GM04503 (cell line): Measurements from ENCODE around the gene LSM5.
"Not testable (repeated sequence)": the region's sequence is repeated elsewhere in the genome, so short reads cannot be mapped to it uniquely, and the experiment has no call there.

Experiments used
- DNase-seq: peaks from one replicate; pipeline ENCODE4 v3.0.0-alpha.2; 2012; ENCODE audit warnings: low read depth

LSM5 gene

GRCh38 chr7:32506266-32507054 lies 16.3 kb upstream of the LSM5 start:
- peak; percentile 82 for DNase-seq

DNA sequence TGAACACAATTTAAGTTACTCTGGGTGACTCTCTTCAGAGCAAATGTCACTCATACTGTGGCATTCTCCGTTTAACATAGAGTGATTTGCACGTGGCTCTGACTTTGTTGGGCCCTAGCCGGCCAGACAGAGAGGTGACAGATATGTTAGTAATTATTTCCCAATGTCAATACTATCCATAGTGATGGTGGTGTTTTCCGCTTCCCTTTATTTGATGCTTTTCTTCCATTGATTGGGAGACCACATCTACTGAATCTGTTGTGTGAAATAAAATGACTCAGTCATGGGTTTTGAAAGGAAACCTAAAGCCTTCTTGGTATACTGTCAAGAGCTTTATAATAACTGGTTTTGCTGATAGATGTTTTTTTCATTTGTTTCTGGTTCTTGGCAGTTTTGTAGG lies 12.5 kb upstream of the LSM5 start:
- DNase-seq, result no peak

DNA sequence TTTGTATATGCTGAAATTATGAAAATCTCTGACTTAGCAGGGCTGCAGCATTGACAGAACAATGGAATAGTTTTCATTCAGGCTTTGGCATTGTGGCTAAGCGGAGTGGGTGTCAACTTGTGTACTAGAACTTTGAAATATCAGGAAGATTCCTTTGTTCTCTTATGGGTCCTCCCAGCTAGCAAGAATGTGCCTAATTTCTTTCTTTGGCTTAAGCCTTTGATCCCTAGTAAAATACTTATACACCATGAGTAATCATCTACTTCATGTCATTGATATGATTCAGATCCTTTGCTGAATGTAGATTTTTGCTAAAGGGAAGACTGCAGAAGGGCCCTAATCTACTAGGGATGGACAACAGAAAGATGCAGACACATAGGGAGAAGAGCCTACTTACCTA lies 11.3 kb upstream of the LSM5 start:
- DNase-seq, result no peak

- no peak for DNase-seq
These were observed 10.8 kb upstream of the LSM5 start for GRCh38 chr7:32500922-32501341.

GRCh38 chr7:32500216-32500615 lies 10.0 kb upstream of the LSM5 start:
- DNase-seq, result not testable (repeated sequence)

DNA sequence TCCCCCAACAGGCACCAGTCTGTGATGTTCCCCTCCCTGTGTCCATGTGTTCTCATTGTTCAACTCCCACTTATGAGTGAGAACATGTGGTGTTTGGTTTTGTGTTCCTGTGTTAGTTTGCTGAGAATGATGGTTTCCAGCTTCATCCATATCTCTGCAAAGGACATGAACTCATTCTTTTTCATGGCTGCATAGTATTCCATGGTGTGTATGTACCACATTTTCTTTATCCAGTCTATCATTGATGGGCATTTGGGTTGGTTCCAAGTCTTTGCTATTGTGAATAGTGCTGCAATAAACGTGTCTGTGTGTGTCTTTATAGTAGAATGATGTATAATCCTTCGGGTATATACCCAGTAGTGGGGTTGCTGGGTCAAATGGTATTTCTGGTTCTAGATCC lies 9.6 kb upstream of the LSM5 start:
- not testable (repeated sequence) for DNase-seq

DNA sequence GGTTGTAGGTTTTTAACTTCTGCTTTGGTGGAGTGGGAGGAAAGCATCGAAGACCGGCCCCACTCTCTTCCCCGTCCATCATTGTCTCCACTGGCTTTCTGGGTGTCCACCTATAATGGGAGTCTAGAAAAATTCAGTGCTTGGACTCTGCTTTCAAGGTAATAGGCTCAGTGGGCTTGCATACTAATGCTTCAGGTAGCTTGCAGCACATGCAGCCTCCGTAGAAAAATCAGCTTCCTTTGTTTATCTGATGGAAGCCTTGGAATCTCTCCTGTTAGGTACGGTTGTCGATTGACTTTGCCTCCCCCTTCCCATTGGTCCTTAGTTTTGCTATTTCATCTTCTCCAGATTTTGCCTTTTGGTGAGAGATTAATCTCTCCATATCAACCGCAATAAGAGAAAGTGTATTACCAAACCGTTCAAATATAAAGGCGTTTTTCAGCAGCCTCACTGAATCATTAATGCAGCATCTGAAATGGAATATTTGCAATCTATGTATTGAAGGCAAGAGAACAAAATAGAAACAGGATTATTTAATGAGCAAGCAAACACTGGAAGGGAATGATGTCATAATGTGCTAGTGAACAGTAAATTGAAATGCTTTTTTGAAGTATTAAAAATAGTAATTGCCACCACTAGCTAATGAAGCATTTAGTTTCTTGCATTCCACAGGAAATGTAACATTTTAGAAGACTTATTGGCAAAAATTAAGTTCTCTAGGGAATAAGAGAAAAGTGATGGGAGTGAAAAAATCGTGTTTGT lies 6.1 kb upstream of the LSM5 start:
- DNase-seq, result no peak

GRCh38 chr7:32495298-32496051 lies 5.3 kb upstream of the LSM5 start, which contains the start of gene AVL9:
Gene AVL9, plus strand, starts transcription at chr7:32495489. Its CDS starts 221 bp downstream, at chr7:32495710.
- no peak for DNase-seq

DNA sequence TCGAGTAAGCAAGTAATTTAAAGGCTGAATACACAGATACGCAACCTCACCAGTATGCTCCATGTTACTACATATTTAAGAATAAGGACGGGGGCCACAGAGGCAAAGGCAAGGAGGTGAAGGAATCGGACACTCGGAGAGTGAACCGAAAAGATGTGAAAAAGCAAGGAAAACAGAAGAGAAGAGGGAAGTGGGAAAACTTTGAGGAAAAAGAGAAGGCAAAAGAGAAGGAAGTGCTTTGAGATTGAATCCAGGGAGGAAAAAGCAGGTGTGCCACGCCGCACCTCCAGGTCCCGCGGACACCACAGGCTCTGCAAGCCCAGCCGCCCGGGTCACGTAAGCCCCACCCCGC lies 4.7 kb upstream of the LSM5 start:
- no peak for DNase-seq

- DNase-seq, result no peak
These were observed 423 bp downstream of the LSM5 start for GRCh38 chr7:32489788-32490126.

DNA sequence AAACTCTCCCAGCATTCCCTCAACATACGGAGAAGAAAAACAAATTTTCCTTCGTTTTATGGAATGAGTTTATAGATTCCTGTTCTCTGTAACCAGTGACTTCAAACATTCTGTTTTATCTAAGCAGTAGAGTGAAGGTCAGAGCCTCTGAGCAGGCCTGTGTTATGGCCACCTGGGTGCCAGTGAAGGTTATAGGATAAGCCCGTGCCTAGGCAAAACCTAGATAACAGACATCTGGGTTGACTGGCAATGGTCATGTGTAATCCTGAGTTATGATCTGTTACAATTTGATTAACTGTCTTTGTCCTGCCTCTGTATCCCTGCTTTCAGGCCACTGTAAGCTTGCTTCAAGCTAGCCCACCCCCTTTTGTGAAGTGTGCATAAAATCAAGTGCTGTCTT lies 8.3 kb downstream of the LSM5 start:
- DNase-seq, result no peak

- DNase-seq, result no peak
These were observed 9.0 kb downstream of the LSM5 start for GRCh38 chr7:32481176-32481575.

- DNase-seq, result no peak
These were observed 10.5 kb downstream of the LSM5 start for GRCh38 chr7:32479574-32480200.

- DNase-seq, result no peak
These were observed 12.6 kb downstream of the LSM5 start for GRCh38 chr7:32477649-32477980.

GRCh38 chr7:32476816-32477648 lies 13.1 kb downstream of the LSM5 start:
- no peak for DNase-seq

GRCh38 chr7:32474008-32474407 lies 16.2 kb downstream of the LSM5 start:
- DNase-seq, result no peak

GRCh38 chr7:32472015-32472414 lies 18.2 kb downstream of the LSM5 start:
- DNase-seq, result no peak

GRCh38 chr7:32470871-32471270 lies 19.3 kb downstream of the LSM5 start:
- no peak for DNase-seq

DNA sequence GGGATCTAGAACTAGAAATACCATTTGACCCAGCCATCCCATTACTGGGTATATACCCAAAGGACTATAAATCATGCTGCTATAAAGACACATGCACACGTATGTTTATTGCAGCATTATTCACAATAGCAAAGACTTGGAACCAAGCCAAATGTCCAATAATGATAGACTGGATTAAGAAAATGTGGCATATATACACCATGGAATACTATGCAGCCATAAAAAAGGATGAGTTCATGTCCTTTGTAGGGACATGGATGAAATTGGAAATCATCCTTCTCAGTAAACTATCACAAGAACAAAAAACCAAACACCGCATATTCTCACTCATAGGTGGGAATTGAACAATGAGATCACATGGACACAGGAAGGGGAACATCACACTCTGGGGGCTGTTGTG lies 20.2 kb downstream of the LSM5 start:
- DNase-seq, result not testable (repeated sequence)

DNA sequence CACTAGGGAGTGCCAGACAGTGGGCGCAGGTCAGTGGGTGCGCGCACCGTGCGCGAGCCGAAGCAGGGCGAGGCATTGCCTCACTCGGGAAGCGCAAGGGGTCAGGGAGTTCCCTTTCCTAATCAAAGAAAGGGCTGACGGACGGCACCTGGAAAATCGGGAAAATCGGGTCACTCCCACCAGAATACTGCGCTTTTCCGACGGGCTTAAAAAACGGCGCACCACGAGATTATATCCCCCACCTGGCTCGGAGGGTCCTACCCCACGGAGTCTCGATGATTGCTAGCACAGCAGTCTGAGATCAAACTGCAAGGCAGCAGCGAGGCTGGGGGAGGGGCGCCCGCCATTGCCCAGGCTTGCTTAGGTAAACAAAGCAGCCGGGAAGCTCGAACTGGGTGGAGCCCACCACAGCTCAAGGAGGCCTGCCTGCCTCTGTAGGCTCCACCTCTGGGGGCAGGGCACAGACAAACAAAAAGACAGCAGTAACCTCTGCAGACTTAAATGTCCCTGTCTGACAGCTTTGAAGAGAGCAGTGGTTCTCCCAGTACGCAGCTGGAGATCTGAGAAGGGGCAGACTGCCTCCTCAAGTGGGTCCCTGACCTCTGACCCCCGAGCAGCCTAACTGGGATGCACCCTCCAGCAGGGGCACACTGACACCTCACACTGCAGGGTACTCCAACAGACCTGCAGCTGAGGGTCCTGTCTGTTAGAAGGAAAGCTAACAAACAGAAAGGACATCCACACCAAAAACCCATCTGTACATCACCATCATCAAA lies 25.4 kb downstream of the LSM5 start:
- not testable (repeated sequence) for DNase-seq

- DNase-seq, result no peak
These were observed 27.2 kb downstream of the LSM5 start for GRCh38 chr7:32462977-32463376.
